Body of pancreas (tissue), 4 donors: ENCODE data around the gene KRTAP2-3.

Source experiments
- CTCF ChIP-seq, 7 experiments: fragments of 450-650 bp in 4 of 7; fragments of 200-600 bp in 3 of 7; sonication (generic) in 3 of 7; IDR thresholded peaks; one replicate each; pipeline ENCODE4 v1.5.1; 2016 to 2019; ENCODE audit warnings: antibody characterized with exemption in 7 of 7
- POLR2A ChIP-seq, 3 donors: fragments of 450-650 bp; IDR thresholded peaks; one replicate each; pipeline ENCODE4 v1.6.1; 2016; ENCODE audit warnings: antibody characterized with exemption in 3 of 3, mild to moderate bottlenecking in 2 of 3

- no peak for TF ChIP-seq CTCF (IDR thresholded peaks at IDR 0.05)
- no peak for TF ChIP-seq POLR2A (IDR thresholded peaks at IDR 0.05)
These were observed 40.5 kb downstream of the KRTAP2-3 start for GRCh38 chr17:41019415-41019814.
